ENCODE measurements around the gene MAP3K2. TPM values are rescaled to one million over a fixed set of nuclear protein-coding genes. Genes with fewer than 3 reads are reported as not detected.

The MAP3K2 gene
- total and polyA plus RNA-seq, 2 of the 8 experiments (the other 6 are each of a cell fraction or from before 2014, with no cell fraction given) = 2.0 to 23.2 TPM

DNA sequence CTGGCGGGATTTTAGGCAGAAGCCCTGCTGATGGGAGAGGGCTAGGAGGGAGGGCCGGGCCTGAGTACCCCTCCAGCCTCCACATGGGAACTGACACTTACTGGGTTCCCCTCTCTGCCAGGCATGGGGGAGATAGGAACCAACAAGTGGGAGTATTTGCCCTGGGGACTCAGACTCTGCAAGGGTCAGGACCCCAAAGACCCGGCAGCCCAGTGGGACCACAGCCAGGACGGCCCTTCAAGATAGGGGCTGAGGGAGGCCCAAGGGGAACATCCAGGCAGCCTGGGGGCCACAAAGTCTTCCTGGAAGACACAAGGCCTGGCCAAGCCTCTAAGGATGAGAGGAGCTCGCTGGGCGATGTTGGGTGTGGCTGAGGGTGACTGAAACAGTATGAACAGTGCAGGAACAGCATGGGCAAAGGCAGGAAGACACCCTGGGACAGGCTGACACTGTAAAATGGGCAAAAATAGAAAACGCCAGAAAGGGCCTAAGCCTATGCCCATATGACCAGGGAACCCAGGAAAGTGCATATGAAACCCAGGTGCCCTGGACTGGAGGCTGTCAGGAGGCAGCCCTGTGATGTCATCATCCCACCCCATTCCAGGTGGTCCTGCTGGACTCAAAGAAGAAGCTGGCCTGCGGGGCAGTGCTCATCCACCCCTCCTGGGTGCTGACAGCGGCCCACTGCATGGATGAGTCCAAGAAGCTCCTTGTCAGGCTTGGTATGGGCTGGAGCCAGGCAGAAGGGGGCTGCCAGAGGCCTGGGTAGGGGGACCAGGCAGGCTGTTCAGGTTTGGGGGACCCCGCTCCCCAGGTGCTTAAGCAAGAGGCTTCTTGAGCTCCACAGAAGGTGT is 39.0 kb upstream of the MAP3K2 start:
- Histone ChIP-seq H3K4ac (replicated peaks; ENCODE audit: insufficient read length, low read depth, low read length) (no peak overlapping the region), H4K5ac (ENCODE audit: insufficient read length, low read depth, low read length) (no peak overlapping the region), H4K20me1 (replicated peaks in 1 of 2; ENCODE audit: control insufficient read depth in 1 of 2, insufficient read depth in 2 of 2, low read length in 2 of 2) (no peaks in the 10 kb centered on the region), H3K79me1 (ENCODE audit: low read depth, low read length) (no peaks in the 10 kb centered on the region), H2BK12ac (ENCODE audit: low read depth, low read length) (no peak overlapping the region), H3K27me3 (replicated peaks in 1 of 4; ENCODE audit: control insufficient read depth in 3 of 4, extremely low read depth in 1 of 4, insufficient read depth in 3 of 4, low read length in 3 of 4) (peaks cover 0 to 26% (median 22%) of the 10 kb centered on the region in 4 experiments; a peak in 6 of 7 replicates), H3K23ac (ENCODE audit: insufficient read length) (no peak overlapping the region), H4K8ac (ENCODE audit: extremely low read depth, insufficient read depth, low read length) (no peak overlapping the region), H4K91ac (replicated peaks; ENCODE audit: insufficient read length, low read length) (no peak overlapping the region), H3K27ac (ENCODE audit: low read depth, low read length) (no peak overlapping the region), H2BK5ac (ENCODE audit: low read depth, low read length) (no peak overlapping the region), H2BK20ac (ENCODE audit: low read length) (0 out of 2 replicates have a peak overlapping the region, but pooled peaks have one; percentile 18), H3K9me3 (ENCODE audit: insufficient read depth in 2 of 2, low read depth in 1 of 2, low read length in 1 of 2) (no peaks in the 10 kb centered on the region), H3K18ac (ENCODE audit: extremely low read depth, low read length) (no peak overlapping the region), H3K56ac (replicated peaks; ENCODE audit: insufficient read length, low read depth, low read length) (no peak overlapping the region), H3K14ac (ENCODE audit: insufficient read length) (no peak overlapping the region), H2BK15ac (ENCODE audit: low read length) (0 out of 2 replicates have a peak overlapping the region, but pooled peaks have one; percentile 88), H2BK120ac (replicated peaks; ENCODE audit: low read depth, low read length) (no peak overlapping the region), H3K79me2 (ENCODE audit: control insufficient read depth in 1 of 2, insufficient read depth in 2 of 2, low read length in 2 of 2) (no peaks in the 10 kb centered on the region), H3K4me1 (replicated peaks in 1 of 4; ENCODE audit: control insufficient read depth in 3 of 4, insufficient read depth in 4 of 4, low read length in 3 of 4) (peaks cover 0 to 13% (median 5%) of the 10 kb centered on the region in 4 experiments; a peak in 5 of 7 replicates), H2AFZ (ENCODE audit: low read length) (no peak overlapping the region), H3K36me3 (ENCODE audit: control insufficient read depth in 2 of 4, insufficient read depth in 4 of 4, low read length in 3 of 4) (no peaks in the 10 kb centered on the region), H3K4me3 (ENCODE audit: extremely low read depth in 1 of 4, insufficient read depth in 2 of 4, low read depth in 3 of 4, low read length in 4 of 4) (no peak overlapping the region), H3K4me2 (ENCODE audit: insufficient read depth in 1 of 2, low read depth in 2 of 2, low read length in 2 of 2) (no peak overlapping the region), H2AK5ac (ENCODE audit: low read depth, low read length) (no peak overlapping the region), H3K9ac (replicated peaks in 1 of 4; ENCODE audit: extremely low read depth in 1 of 4, low read depth in 3 of 4, low read length in 3 of 4) (no peak overlapping the region), H3K23me2 (ENCODE audit: low read depth, low read length) (peaks cover 12% of the 10 kb centered on the region)
- POLR2A ChIA-PET (ENCODE audit: partially characterized antibody) = interaction anchor here (0.6 kb wide), 1 partner anchor 153 kb away, joined by 3 read pairs; no protein-coding TSS in a partner anchor
- no peak for TF ChIP-seq RBBP5 (IDR thresholded peaks at IDR 0.05; ENCODE audit: borderline replicate concordance, low read depth, low read length)
- whole genome bisulfite sequencing, 2 experiments (ENCODE audit: extremely low coverage in 1 of 2, insufficient coverage in 1 of 2, insufficient read length in 1 of 2, insufficient replicate concordance in 2 of 2, low coverage in 1 of 2, low lambda C conversion rate in 2 of 2, missing lambda C conversion rate in 1 of 2) = 81% methylated on average over 8 of the region's 10 CpGs; no CpG with 5 or more reads in 1 of the 2 experiments
- DNase-seq (ENCODE audit: low read depth in 1 of 2, low spot score in 2 of 2) = peak in 1 of 2 experiments; percentile 39
- no peak for FAIRE-seq
- CTCF ChIA-PET (ENCODE audit: partially characterized antibody) = interaction anchor here (1.5 to 9.2 kb wide), 3 partner anchors 9 to 38 kb away, joined by 3 to 74 read pairs (median 46); partner anchors contain the start of gene PROC
